HCT116 (cell line): Measurements from ENCODE around the gene KIF25. TPM values are rescaled to one million over a fixed set of nuclear protein-coding genes. Genes with fewer than 3 reads are reported as not detected.

Source experiments
- ATAC-seq: fragments of 200-7000 bp; cut with Tn5 transposase; 2 replicates; pipeline ENCODE4 v1.9.1; 2020; ENCODE audit warnings: mild to moderate bottlenecking, moderate library complexity
- BruUV-seq: library from RNA; stranded (reverse); fragments of 400-500 nt; replicated peaks from 2 replicates; lab custom pipeline; 2021; lab: Mats Ljungman, UMichigan
- CTCF ChIA-PET: fragments of 300-600 bp; sonication (Branson Sonifier 250); formaldehyde crosslinking; loops from one replicate; lab custom pipeline; 2021; ENCODE audit warnings: antibody characterized with exemption; lab: Charles Lee
- POLR2A ChIA-PET: fragments of 300-600, 350-600 bp; sonication (Branson Sonifier 250); formaldehyde crosslinking; loops from one replicate; lab custom pipeline; 2021; ENCODE audit warnings: antibody characterized with exemption; lab: Charles Lee
- RAD21 ChIA-PET, 2 experiments: fragments of 300-600 bp; sonication (Branson Sonifier 250); formaldehyde crosslinking; loops; one replicate each; lab custom pipeline; 2023; ENCODE audit warnings: low total read pairs in 2 of 2; ENCODE audit not compliant: uncharacterized antibody in 2 of 2, unreplicated experiment in 2 of 2, low non-redundant PET in 1 of 2; lab: Charles Lee
- DNase-seq: peaks from one replicate; pipeline ENCODE4 v3.0.0-alpha.2; 2010; ENCODE audit warnings: low read depth, low spot score
- H2AFZ ChIP-seq: fragments of 200-600 bp; shearing (Covaris generic), sonication (generic); 2 replicates; pipeline ENCODE4 v1.6.1; 2017; ENCODE audit warnings: low read depth, mixed run types, mixed read lengths, antibody characterized with exemption, low read length; ENCODE audit not compliant: poor library complexity, severe bottlenecking
- H3K27ac ChIP-seq: 2 replicates; pipeline ENCODE4 v1.5.1; 2012; ENCODE audit warnings: low read depth, low read length
- H3K27me3 ChIP-seq: fragments of 200-600 bp; sonication (generic); 2 replicates; pipeline ENCODE4 v1.6.1; 2016; ENCODE audit warnings: mixed run types, low read length, mixed read lengths; ENCODE audit not compliant: insufficient read depth
- H3K36me3 ChIP-seq, 2 experiments: fragments of 200-500 bp in 1 of 2; fragments of 200-600 bp in 1 of 2; sonication (Bioruptor generic) in 1 of 2; sonication (generic) in 1 of 2; 2 replicates each; pipeline versions ENCODE4 v1.5.1 to v1.6.1; 2014 to 2016; ENCODE audit warnings: low read length in 2 of 2, inconsistent platforms in 1 of 2, mixed read lengths in 1 of 2, mixed run types in 1 of 2; ENCODE audit not compliant: insufficient read depth in 2 of 2, control insufficient read depth in 1 of 2
- H3K4me1 ChIP-seq, 2 experiments: fragments of 200-600 bp in 1 of 2; sonication (generic) in 1 of 2; 2 replicates each; pipeline versions ENCODE4 v1.5.1 to v1.6.1; 2012 to 2017; ENCODE audit warnings: low read length in 2 of 2, inconsistent platforms in 1 of 2, mild to moderate bottlenecking in 1 of 2, mixed read lengths in 1 of 2, mixed run types in 1 of 2, moderate library complexity in 1 of 2; ENCODE audit not compliant: insufficient read depth in 2 of 2, control insufficient read depth in 1 of 2
- H3K4me2 ChIP-seq: fragments of 200-600 bp; sonication (generic); 2 replicates; pipeline ENCODE4 v1.6.1; 2017; ENCODE audit warnings: mixed run types, low read length, mixed read lengths
- H3K4me3 ChIP-seq, 2 experiments: fragments of 200-600 bp in 1 of 2; sonication (generic) in 1 of 2; replicated peaks in 1 of 2; 2 replicates each; pipeline ENCODE4 v1.5.1; 2011 to 2016; ENCODE audit warnings: low read length in 2 of 2, control low read depth in 1 of 2, low read depth in 1 of 2, mild to moderate bottlenecking in 1 of 2, mixed read lengths in 1 of 2, mixed run types in 1 of 2
- H3K79me2 ChIP-seq: fragments of 200-600 bp; sonication (generic); 2 replicates; pipeline ENCODE4 v1.6.1; 2017; ENCODE audit warnings: mild to moderate bottlenecking, mixed run types, low read length, moderate library complexity, mixed read lengths; ENCODE audit not compliant: insufficient read depth
- H3K9ac ChIP-seq: fragments of 200-600 bp; sonication (generic); 2 replicates; pipeline ENCODE4 v1.6.1; 2016; ENCODE audit warnings: low read length, mixed read lengths
- H3K9me2 ChIP-seq: fragments of 200-600 bp; sonication (generic), shearing (Covaris generic); 2 replicates; pipeline ENCODE4 v1.6.1; 2017; ENCODE audit warnings: mixed run types, mild to moderate bottlenecking, moderate library complexity; ENCODE audit not compliant: insufficient read depth
- H3K9me3 ChIP-seq, 2 experiments: fragments of 200-500 bp in 1 of 2; fragments of 200-600 bp in 1 of 2; sonication (Bioruptor generic) in 1 of 2; sonication (generic) in 1 of 2; 2 replicates each; pipeline ENCODE4 v1.6.1; 2014 to 2017; ENCODE audit warnings: low read length in 2 of 2, mixed read lengths in 2 of 2, inconsistent platforms in 1 of 2, low read depth in 1 of 2, mild to moderate bottlenecking in 1 of 2, mixed run types in 1 of 2, moderate library complexity in 1 of 2; ENCODE audit not compliant: control insufficient read depth in 1 of 2, insufficient read depth in 1 of 2
- H4K20me1 ChIP-seq: fragments of 200-600 bp; sonication (generic), shearing (Covaris generic); 2 replicates; pipeline ENCODE4 v1.6.1; 2017; ENCODE audit warnings: mixed run types, mild to moderate bottlenecking, moderate library complexity; ENCODE audit not compliant: insufficient read depth
- CEBPB ChIP-seq: IDR thresholded peaks from 2 replicates; pipeline ENCODE4 v1.6.1; 2012; ENCODE audit warnings: low read depth
- EGR1 ChIP-seq: IDR thresholded peaks from 2 replicates; pipeline ENCODE4 v1.6.1; 2012; ENCODE audit warnings: low read depth
- EZH2phosphoT487 ChIP-seq: fragments of 200-600 bp; IDR thresholded peaks from 2 replicates; pipeline ENCODE4 v1.6.1; 2018; ENCODE audit warnings: antibody characterized with exemption, borderline replicate concordance
- FOSL1 ChIP-seq: IDR thresholded peaks from 2 replicates; pipeline ENCODE4 v1.6.1; 2012; ENCODE audit warnings: low read depth
- POLR2A ChIP-seq: IDR thresholded peaks from 2 replicates; pipeline ENCODE4 v1.7.0; 2011; ENCODE audit warnings: borderline replicate concordance; ENCODE audit not compliant: insufficient read depth, insufficient read length; ENCODE audit errors: extremely low read depth
- RAD21 ChIP-seq: IDR thresholded peaks from 2 replicates; pipeline ENCODE4 v1.6.1; 2012; ENCODE audit warnings: low read depth, mild to moderate bottlenecking
- SIN3A ChIP-seq: IDR thresholded peaks from 2 replicates; pipeline ENCODE4 v1.6.1; 2012; ENCODE audit warnings: low read depth
- SP1 ChIP-seq: IDR thresholded peaks from 2 replicates; pipeline ENCODE4 v1.6.1; 2012; ENCODE audit warnings: low read depth
- SRF ChIP-seq: IDR thresholded peaks from 2 replicates; pipeline ENCODE4 v1.6.1; 2012; ENCODE audit warnings: low read depth
- ZNF274 ChIP-seq: fragments of 200-500 bp; sonication (Bioruptor generic); IDR thresholded peaks from 2 replicates; pipeline ENCODE4 v1.6.1; 2014; ENCODE audit warnings: mild to moderate bottlenecking, low read depth, low read length, inconsistent platforms
- intact Hi-C: fragments of 100-400 bp; cut with micrococcal nuclease; formaldehyde crosslinking; loops from 2 replicates; pipeline ENCODE4 v1.10.0; 2022
- total RNA-seq: library from RNA; stranded (reverse); gene quantifications from one replicate; pipeline ENCODE4 v1.2.1, GENCODE V29; 2021; ENCODE audit not compliant: unreplicated experiment
- TF ChIP-seq, protein P1 (sequence below): IDR thresholded peaks from 2 replicates; pipeline ENCODE4 v1.6.1; 2012
- TF ChIP-seq, protein P2 (sequence below): IDR thresholded peaks from 2 replicates; pipeline ENCODE4 v1.6.1; 2012
- TF ChIP-seq, protein P3 (sequence below), 3 experiments: fragments of 200-600 bp in 1 of 3; sonication (generic) in 1 of 3; IDR thresholded peaks in 2 of 3; conservative IDR thresholded peaks in 1 of 3; 2 replicates each; pipeline ENCODE4 v1.5.1; 2012 to 2017; ENCODE audit warnings: low read depth in 2 of 3, low read length in 2 of 3, antibody characterized with exemption in 1 of 3, borderline replicate concordance in 1 of 3, control low read depth in 1 of 3, mild to moderate bottlenecking in 1 of 3, mixed read lengths in 1 of 3, mixed run types in 1 of 3, moderate library complexity in 1 of 3; ENCODE audit not compliant: insufficient read depth in 1 of 3

The KIF25 gene
- total RNA-seq, 1 experiment from 2014 or later, result not detected

DNA sequence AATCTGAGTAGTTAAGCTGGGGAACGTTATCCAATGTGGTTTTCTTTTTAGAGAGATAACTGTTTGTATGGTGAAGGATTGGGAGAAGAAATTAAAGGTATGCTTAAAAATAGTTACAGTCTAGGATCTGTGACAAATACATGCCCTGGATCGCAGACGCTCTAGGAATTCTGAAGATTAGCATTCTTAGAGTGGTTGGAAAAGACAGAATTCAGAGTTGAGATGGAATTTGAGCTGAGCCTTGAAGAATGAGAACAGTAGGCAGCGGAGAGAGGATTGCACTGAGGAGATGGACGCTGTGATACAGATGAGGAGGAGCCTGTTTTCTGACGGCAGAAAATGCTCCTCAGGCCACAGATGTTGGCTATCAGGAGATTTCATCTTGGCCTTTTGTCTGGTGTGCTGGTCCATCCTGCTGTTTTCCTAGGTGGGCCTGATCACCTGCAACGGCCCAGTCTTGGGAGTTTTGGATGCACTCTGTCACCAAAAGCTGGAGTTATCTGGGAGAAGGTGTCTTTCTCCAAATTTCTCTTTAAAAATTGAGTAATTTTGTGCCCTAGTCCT is 48.3 kb upstream of the KIF25 start:
- Histone ChIP-seq H3K4me2 (no peak overlapping the region), H3K36me3 (peaks cover 28 to 30% of the 10 kb centered on the region in 2 experiments), H3K4me3 (no peak overlapping the region), H3K79me2 (no peaks in the 10 kb centered on the region), H3K9me2 (no peaks in the 10 kb centered on the region), H2AFZ (no peak overlapping the region), H3K4me1 (no peaks in the 10 kb centered on the region), H3K27me3 (no peaks in the 10 kb centered on the region), H3K27ac (no peak overlapping the region), H4K20me1 (no peaks in the 10 kb centered on the region), H3K9me3 (no peaks in the 10 kb centered on the region), H3K9ac (no peak overlapping the region)
- intact Hi-C loops, result no loop called here
- ATAC-seq (no peak), DNase-seq (no peak)
- no peak for TF ChIP-seq SIN3A
- TF ChIP-seq, protein P1, sequence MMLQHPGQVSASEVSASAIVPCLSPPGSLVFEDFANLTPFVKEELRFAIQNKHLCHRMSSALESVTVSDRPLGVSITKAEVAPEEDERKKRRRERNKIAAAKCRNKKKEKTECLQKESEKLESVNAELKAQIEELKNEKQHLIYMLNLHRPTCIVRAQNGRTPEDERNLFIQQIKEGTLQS, result no peak
- TF ChIP-seq, protein P2, sequence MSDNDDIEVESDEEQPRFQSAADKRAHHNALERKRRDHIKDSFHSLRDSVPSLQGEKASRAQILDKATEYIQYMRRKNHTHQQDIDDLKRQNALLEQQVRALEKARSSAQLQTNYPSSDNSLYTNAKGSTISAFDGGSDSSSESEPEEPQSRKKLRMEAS, result no peak
- TF ChIP-seq ZNF274, result no peak
- no peak for TF ChIP-seq SRF
- no peak for TF ChIP-seq EZH2phosphoT487
- TF ChIP-seq FOSL1, result no peak
- TF ChIP-seq EGR1, result no peak
- no peak for TF ChIP-seq SP1
- TF ChIP-seq, protein P3, sequence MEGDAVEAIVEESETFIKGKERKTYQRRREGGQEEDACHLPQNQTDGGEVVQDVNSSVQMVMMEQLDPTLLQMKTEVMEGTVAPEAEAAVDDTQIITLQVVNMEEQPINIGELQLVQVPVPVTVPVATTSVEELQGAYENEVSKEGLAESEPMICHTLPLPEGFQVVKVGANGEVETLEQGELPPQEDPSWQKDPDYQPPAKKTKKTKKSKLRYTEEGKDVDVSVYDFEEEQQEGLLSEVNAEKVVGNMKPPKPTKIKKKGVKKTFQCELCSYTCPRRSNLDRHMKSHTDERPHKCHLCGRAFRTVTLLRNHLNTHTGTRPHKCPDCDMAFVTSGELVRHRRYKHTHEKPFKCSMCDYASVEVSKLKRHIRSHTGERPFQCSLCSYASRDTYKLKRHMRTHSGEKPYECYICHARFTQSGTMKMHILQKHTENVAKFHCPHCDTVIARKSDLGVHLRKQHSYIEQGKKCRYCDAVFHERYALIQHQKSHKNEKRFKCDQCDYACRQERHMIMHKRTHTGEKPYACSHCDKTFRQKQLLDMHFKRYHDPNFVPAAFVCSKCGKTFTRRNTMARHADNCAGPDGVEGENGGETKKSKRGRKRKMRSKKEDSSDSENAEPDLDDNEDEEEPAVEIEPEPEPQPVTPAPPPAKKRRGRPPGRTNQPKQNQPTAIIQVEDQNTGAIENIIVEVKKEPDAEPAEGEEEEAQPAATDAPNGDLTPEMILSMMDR (IDR thresholded peaks at IDR 0.05 in 2 of 3, conservative IDR thresholded peaks at IDR 0.05 in 1 of 3; ENCODE audit: borderline replicate concordance in 1 of 3, insufficient read depth in 1 of 3, low read depth in 2 of 3, low read length in 2 of 3), result no peak
- TF ChIP-seq RAD21, result no peak
- TF ChIP-seq CEBPB, result no peak
- no peak for TF ChIP-seq POLR2A
- BruUV-seq, result no TSS peak
- RAD21 ChIA-PET, result no interaction called here
- POLR2A ChIA-PET, result no interaction called here
- CTCF ChIA-PET, result no interaction called here
